Natural killer cell (primary cell): ENCODE data around the gene EIF1B. TPM values are rescaled to one million over a fixed set of nuclear protein-coding genes. Genes with fewer than 3 reads are reported as not detected.
"Not testable (repeated sequence)": the region's sequence is repeated elsewhere in the genome, so short reads cannot be mapped to it uniquely, and the experiment has no call there.

Experiments
- ATAC-seq, 3 donors: fragments of 150-1000 bp in 2 of 3; fragments of 200-7000 bp in 1 of 3; cut with Tn5 transposase; 1 replicate in 1 of 3; 2 replicates in 2 of 3; pipeline ENCODE4 v1.10.0; 2021; ENCODE audit warnings: mild to moderate bottlenecking in 2 of 3, moderate library complexity in 2 of 3
- DNase-seq, 2 donors: peaks; one replicate each; pipeline versions ENCODE4 v3.0.0 to v3.0.0-alpha.2; 2013 to 2021; ENCODE audit warnings: mixed read lengths in 1 of 2
- H3K27ac ChIP-seq: one replicate; pipeline ENCODE4 v1.5.1; 2013; ENCODE audit warnings: mild to moderate bottlenecking, low read length
- H3K27me3 ChIP-seq: one replicate; pipeline ENCODE4 v1.6.1; 2013; ENCODE audit warnings: low read length; ENCODE audit not compliant: control insufficient read depth, insufficient read depth
- H3K36me3 ChIP-seq: one replicate; pipeline ENCODE4 v1.6.1; 2013; ENCODE audit warnings: low read length; ENCODE audit not compliant: control insufficient read depth, insufficient read depth
- H3K4me1 ChIP-seq: one replicate; pipeline ENCODE4 v1.6.1; 2013; ENCODE audit warnings: low read length; ENCODE audit not compliant: control insufficient read depth, insufficient read depth
- H3K4me3 ChIP-seq: one replicate; pipeline ENCODE4 v1.5.1; 2013; ENCODE audit warnings: low read length
- H3K9me3 ChIP-seq: one replicate; pipeline ENCODE4 v1.6.1; 2013; ENCODE audit warnings: low read length; ENCODE audit not compliant: control insufficient read depth, insufficient read depth
- H3K27ac Mint-ChIP-seq, 2 donors: one replicate each; pipeline ENCODE4 v1.8.0; 2022; ENCODE audit warnings: mild to moderate bottlenecking in 2 of 2, mixed read lengths in 2 of 2, moderate library complexity in 1 of 2
- H3K27me3 Mint-ChIP-seq, 2 donors: one replicate each; pipeline ENCODE4 v1.8.0; 2022; ENCODE audit warnings: low read depth in 2 of 2, mixed read lengths in 2 of 2
- H3K36me3 Mint-ChIP-seq: one replicate; pipeline ENCODE4 v1.8.0; 2022; ENCODE audit warnings: mixed read lengths
- H3K4me1 Mint-ChIP-seq, 2 donors: one replicate each; pipeline ENCODE4 v1.8.0; 2022; ENCODE audit warnings: mixed read lengths in 2 of 2
- H3K4me3 Mint-ChIP-seq: one replicate; pipeline ENCODE4 v1.8.0; 2022; ENCODE audit warnings: mild to moderate bottlenecking, moderate library complexity, mixed read lengths
- H3K9me3 Mint-ChIP-seq, 2 donors: one replicate each; pipeline ENCODE4 v1.8.0; 2022; ENCODE audit warnings: mixed read lengths in 2 of 2
- CTCF ChIP-seq: fragments of 200-600 bp; IDR thresholded peaks from one replicate; pipeline ENCODE4 v1.8.0; 2022; ENCODE audit warnings: antibody characterized with exemption
- WGBS: methylation state at CpG from one replicate; pipeline ENCODE4 v1.1.7; 2013; ENCODE audit warnings: missing lambda C conversion rate; ENCODE audit not compliant: insufficient coverage; 5-methylcytosine and 5-hydroxymethylcytosine counted together
- intact Hi-C: fragments of 100-400 bp; cut with micrococcal nuclease; formaldehyde crosslinking; loops from one replicate; pipeline ENCODE4 v1.14.2; 2022
- total RNA-seq, 4 donors: library from RNA; stranded (reverse); fragments of 120-200 nt in 1 of 4; gene quantifications; one replicate each; pipeline versions ENCODE4 v1.2.3 to v1.2.4, GENCODE V29; 2013 to 2022

The EIF1B gene
- total RNA-seq, 3 donors from 2014 or later (not counting 1 experiment from before 2014, with no cell fraction given) = 52.9 to 67.3 (median 55.1) TPM

GRCh38 chr3:40278791-40279190 lies 30.7 kb upstream of the EIF1B start:
- H3K4me3 Mint-ChIP-seq = no peak overlapping the region
- DNase-seq = no peak
- Histone ChIP-seq H3K4me1 (no peaks in the 10 kb centered on the region), H3K9me3 (no peaks in the 10 kb centered on the region), H3K4me3 (no peak overlapping the region), H3K36me3 (no peaks in the 10 kb centered on the region), H3K27ac (no peak overlapping the region), H3K27me3 (no peaks in the 10 kb centered on the region)
- H3K36me3 Mint-ChIP-seq = no peaks in the 10 kb centered on the region
- intact Hi-C loops = no loop called here
- H3K9me3 Mint-ChIP-seq = no peaks in the 10 kb centered on the region
- no peak overlapping the region for H3K27ac Mint-ChIP-seq
- no peaks in the 10 kb centered on the region for H3K4me1 Mint-ChIP-seq
- peaks cover 0 to 11% of the 10 kb centered on the region in 2 donors for H3K27me3 Mint-ChIP-seq
- 0% methylated on average over 1 of the region's 1 CpG for WGBS
- TF ChIP-seq CTCF = no peak
- ATAC-seq = no peak

GRCh38 chr3:40281995-40282394 lies 27.5 kb upstream of the EIF1B start:
- Histone ChIP-seq H3K27me3 (no peaks in the 10 kb centered on the region), H3K4me3 (no peak overlapping the region), H3K27ac (no peak overlapping the region), H3K4me1 (no peaks in the 10 kb centered on the region), H3K36me3 (no peaks in the 10 kb centered on the region), H3K9me3 (no peaks in the 10 kb centered on the region)
- intact Hi-C loops = no loop called here
- Mint-ChIP-seq H3K4me3 (no peak overlapping the region), H3K27ac (no peak overlapping the region), H3K36me3 (no peaks in the 10 kb centered on the region), H3K4me1 (no peaks in the 10 kb centered on the region), H3K9me3 (no peaks in the 10 kb centered on the region), H3K27me3 (peaks cover 0 to 6% of the 10 kb centered on the region in 2 donors)
- ATAC-seq (no peak), DNase-seq (no peak)
- WGBS = 100% methylated on average over 1 of the region's 2 CpGs
- TF ChIP-seq CTCF = no peak

GRCh38 chr3:40283057-40283456 lies 26.4 kb upstream of the EIF1B start:
- H3K36me3 ChIP-seq, H3K9me3 Mint-ChIP-seq, DNase-seq, H3K27ac ChIP-seq, H3K9me3 ChIP-seq, H3K27me3 ChIP-seq, H3K4me3 Mint-ChIP-seq, H3K4me1 ChIP-seq, H3K27me3 Mint-ChIP-seq, H3K36me3 Mint-ChIP-seq, intact Hi-C loops, H3K4me3 ChIP-seq, ATAC-seq, H3K27ac Mint-ChIP-seq, H3K4me1 Mint-ChIP-seq: not testable (repeated sequence)
- 95% methylated on average over 5 of the region's 5 CpGs for WGBS

GRCh38 chr3:40287248-40287647 lies 22.3 kb upstream of the EIF1B start:
- H3K27me3 ChIP-seq = no peaks in the 10 kb centered on the region
- H3K4me3 Mint-ChIP-seq = no peak overlapping the region
- H3K9me3 Mint-ChIP-seq = no peaks in the 10 kb centered on the region
- H3K36me3 ChIP-seq = no peaks in the 10 kb centered on the region
- peaks cover 14 to 15% of the 10 kb centered on the region in 2 donors for H3K4me1 Mint-ChIP-seq
- TF ChIP-seq CTCF = no peak
- no peaks in the 10 kb centered on the region for H3K9me3 ChIP-seq
- no peak overlapping the region for H3K27ac Mint-ChIP-seq
- H3K4me3 ChIP-seq = no peak overlapping the region
- DNase-seq (no peak), ATAC-seq (no peak)
- no peaks in the 10 kb centered on the region for H3K4me1 ChIP-seq
- H3K27me3 Mint-ChIP-seq = no peaks in the 10 kb centered on the region
- 71% methylated on average over 1 of the region's 2 CpGs for WGBS
- H3K27ac ChIP-seq = no peak overlapping the region
- H3K36me3 Mint-ChIP-seq = no peaks in the 10 kb centered on the region
- intact Hi-C loops = no loop called here
